Measurements from ENCODE around the gene NFATC1.

NFATC1 gene

GRCh38 chr18:79522451-79523205, 126.9 kb downstream of the NFATC1 start:
- DNase-seq (ENCODE audit: low read depth) = no peak

- DNase-seq (ENCODE audit: low read depth) = no peak
These were observed 127.5 kb downstream of the NFATC1 start for GRCh38 chr18:79523206-79523735.

- DNase-seq (ENCODE audit: low read depth) = no peak
These were observed 128.0 kb downstream of the NFATC1 start for GRCh38 chr18:79523736-79524180.

GRCh38 chr18:79524181-79525078, 128.7 kb downstream of the NFATC1 start:
- DNase-seq (ENCODE audit: low read depth) = no peak

GRCh38 chr18:79525556-79526467, 130.1 kb downstream of the NFATC1 start:
- no peak for DNase-seq (ENCODE audit: low read depth)

GRCh38 chr18:79526468-79527460, 131.0 kb downstream of the NFATC1 start:
- DNase-seq (ENCODE audit: low read depth) = no peak

GRCh38 chr18:79527656-79528315, 132.1 kb downstream of the NFATC1 start:
- no peak for DNase-seq (ENCODE audit: low read depth)

GRCh38 chr18:79528316-79528695, 132.6 kb downstream of the NFATC1 start:
- no peak for DNase-seq (ENCODE audit: low read depth)

GRCh38 chr18:79528846-79529245, 133.1 kb downstream of the NFATC1 start:
- peak; percentile 26 for DNase-seq (ENCODE audit: low read depth)

- DNase-seq (ENCODE audit: low read depth) = no peak
These were observed 133.6 kb downstream of the NFATC1 start for GRCh38 chr18:79529296-79529695.

- DNase-seq (ENCODE audit: low read depth) = no peak
These were observed 134.3 kb downstream of the NFATC1 start for GRCh38 chr18:79529991-79530390.

GRCh38 chr18:79530821-79531220, 135.1 kb downstream of the NFATC1 start:
- no peak for DNase-seq (ENCODE audit: low read depth)

GRCh38 chr18:79531386-79531785, 135.7 kb downstream of the NFATC1 start:
- no peak for DNase-seq (ENCODE audit: low read depth)

- DNase-seq (ENCODE audit: low read depth) = no peak
These were observed 136.2 kb downstream of the NFATC1 start for GRCh38 chr18:79531926-79532312.

- no peak for DNase-seq (ENCODE audit: low read depth)
These were observed 136.7 kb downstream of the NFATC1 start for GRCh38 chr18:79532313-79533007.

- DNase-seq (ENCODE audit: low read depth) = no peak
These were observed 137.4 kb downstream of the NFATC1 start for GRCh38 chr18:79533146-79533545.

GRCh38 chr18:79533591-79533990, 137.9 kb downstream of the NFATC1 start:
- no peak for DNase-seq (ENCODE audit: low read depth)

GRCh38 chr18:79534356-79534755, 138.6 kb downstream of the NFATC1 start:
- DNase-seq (ENCODE audit: low read depth) = no peak

- DNase-seq (ENCODE audit: low read depth) = no peak
These were observed 142.0 kb downstream of the NFATC1 start for GRCh38 chr18:79537758-79538157.
